Kidney (tissue), 14 donors: ENCODE data around the gene RXRA. TPM values are rescaled to one million over a fixed set of nuclear protein-coding genes. Genes with fewer than 3 reads are reported as not detected.
A peak's percentile ranks its signal among the peaks of the same experiment; 100 is the strongest.

Experiments used
- DNase-seq, 5 donors: peaks; one replicate each; pipeline ENCODE4 v3.0.0-alpha.2; 2013 to 2020
- FAIRE-seq: peaks from 2 replicates; lab custom pipeline; 2012; peaks lifted over from hg19 to GRCh38; lab: Jason Lieb, UNC
- H3K27ac ChIP-seq, 2 donors: one replicate each; pipeline ENCODE4 v1.7.0; 2013; ENCODE audit warnings: low read depth in 2 of 2, low read length in 2 of 2, inconsistent platforms in 1 of 2
- H3K27me3 ChIP-seq: one replicate; pipeline ENCODE4 v1.7.1; 2013; ENCODE audit warnings: low read length, inconsistent platforms; ENCODE audit not compliant: control insufficient read depth, insufficient read depth
- H3K36me3 ChIP-seq, 3 donors: one replicate each; pipeline versions ENCODE4 v1.7.0 to v1.7.1; 2013; ENCODE audit warnings: low read length in 3 of 3, control low read depth in 1 of 3, inconsistent platforms in 1 of 3; ENCODE audit not compliant: insufficient read depth in 3 of 3, control insufficient read depth in 2 of 3
- H3K4me1 ChIP-seq, 3 donors: one replicate each; pipeline versions ENCODE4 v1.7.0 to v1.7.1; 2013; ENCODE audit warnings: low read length in 3 of 3, inconsistent platforms in 1 of 3, low read depth in 1 of 3; ENCODE audit not compliant: control insufficient read depth in 2 of 3, insufficient read depth in 2 of 3
- H3K4me3 ChIP-seq, 3 donors: one replicate each; pipeline versions ENCODE4 v1.7.0 to v1.8.1; 2013; ENCODE audit warnings: low read length in 3 of 3, control low read depth in 1 of 3, inconsistent platforms in 1 of 3
- H3K9ac ChIP-seq, 3 donors: one replicate each; pipeline versions ENCODE4 v1.7.0 to v1.7.1; 2013; ENCODE audit warnings: low read length in 3 of 3, control low read depth in 1 of 3, inconsistent platforms in 1 of 3
- H3K9me3 ChIP-seq, 3 donors: one replicate each; pipeline versions ENCODE4 v1.7.0 to v1.7.1; 2013; ENCODE audit warnings: low read length in 3 of 3, control low read depth in 1 of 3, inconsistent platforms in 1 of 3; ENCODE audit not compliant: control insufficient read depth in 2 of 3, insufficient read depth in 1 of 3
- CTCF ChIP-seq: IDR thresholded peaks from 3 replicates; pipeline ENCODE4 v1.5.1; 2012; ENCODE audit warnings: mild to moderate bottlenecking, moderate library complexity, borderline replicate concordance; ENCODE audit not compliant: insufficient read depth; ENCODE audit errors: extremely low read depth
- intact Hi-C: fragments of 100-400 bp; cut with DNase I; formaldehyde crosslinking; loops from one replicate; pipeline ENCODE4 v1.11.1; 2022
- polyA plus RNA-seq: library from polyadenylated mRNA; stranded (reverse); fragments of 350-450 nt; fragmentation: Illumina TruSeq; extraction: RNeasy Lipid Tissue Mini Kit (QIAGEN cat#74804); gene quantifications from one replicate; pipeline ENCODE4 v1.2.3, GENCODE V29; 2014; ENCODE audit warnings: low read depth, low replicate concordance; ENCODE audit not compliant: insufficient read depth
- total RNA-seq: library from RNA; stranded (reverse); fragmentation: NEBNext Ultra II Directional; extraction: Animal tissue kit (Norgen Biotek cat#: 25700); gene quantifications from one replicate; pipeline ENCODE4 v1.2.1, GENCODE V29; 2021
- donor health status: control.
- donor health status: control.
- donor health status: control.
- donor health status: control.
- donor health status: control.
- donor health status: DM: yes; HTN: yes; CAD: no.
- donor health status: Normal renal cell carcinoma (clear cell type).

The RXRA gene
- total and polyA plus RNA-seq, 2 donors from 2014 or later: 24.0 to 49.5 TPM

DNA sequence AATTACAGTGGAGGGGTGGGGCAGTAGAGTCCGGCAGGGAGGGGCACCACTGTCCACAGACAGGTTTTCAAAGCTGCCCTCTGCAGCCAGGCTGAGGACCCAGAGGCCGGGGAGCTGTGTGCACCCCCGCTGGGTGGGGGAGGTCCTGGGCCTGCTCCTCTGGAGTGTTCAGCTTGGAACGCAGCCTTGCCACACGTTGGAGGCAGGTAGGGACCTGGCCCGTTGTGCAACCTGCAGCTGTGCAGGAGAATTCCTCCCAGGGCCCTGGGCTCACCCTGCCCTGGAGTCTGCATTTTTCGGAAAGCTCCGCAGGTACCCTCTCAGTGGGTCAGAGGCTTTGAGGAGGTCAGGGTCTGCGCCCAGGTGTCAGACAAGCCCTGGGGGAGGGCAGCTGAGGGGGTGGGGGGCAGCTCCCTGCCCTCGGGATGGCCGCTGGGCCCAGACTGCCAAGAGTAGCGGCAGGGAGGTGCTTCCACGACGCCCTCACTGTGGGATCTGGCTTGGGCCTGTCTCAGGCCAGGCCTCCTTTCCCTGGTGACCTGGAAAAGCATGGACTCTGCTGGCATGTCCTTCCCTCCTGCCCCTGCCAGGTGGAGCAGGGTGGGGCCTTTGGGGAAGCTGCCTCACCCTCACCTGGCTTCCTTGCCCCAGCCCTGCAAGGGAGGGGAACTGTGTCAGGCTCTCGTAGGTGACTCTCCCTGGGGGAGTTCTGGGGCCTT, 29.5 kb downstream of the RXRA start:
- FAIRE-seq: no peak
- H3K27me3 ChIP-seq: no peaks in the 10 kb centered on the region
- peak overlapping the region in 1 of 2 donors; percentile 32 for H3K27ac ChIP-seq
- no peak overlapping the region for H3K9ac ChIP-seq
- no peak overlapping the region for H3K4me3 ChIP-seq
- no peak for TF ChIP-seq CTCF
- intact Hi-C loops: no loop called here
- no peaks in the 10 kb centered on the region for H3K9me3 ChIP-seq
- DNase-seq: no peak
- peaks cover 0 to 78% (median 18%) of the 10 kb centered on the region in 3 donors for H3K4me1 ChIP-seq
- H3K36me3 ChIP-seq: no peaks in the 10 kb centered on the region

GRCh38 chr9:134356496-134357470, 30.5 kb downstream of the RXRA start:
- no peak for FAIRE-seq
- no peak overlapping the region for H3K4me3 ChIP-seq

DNA sequence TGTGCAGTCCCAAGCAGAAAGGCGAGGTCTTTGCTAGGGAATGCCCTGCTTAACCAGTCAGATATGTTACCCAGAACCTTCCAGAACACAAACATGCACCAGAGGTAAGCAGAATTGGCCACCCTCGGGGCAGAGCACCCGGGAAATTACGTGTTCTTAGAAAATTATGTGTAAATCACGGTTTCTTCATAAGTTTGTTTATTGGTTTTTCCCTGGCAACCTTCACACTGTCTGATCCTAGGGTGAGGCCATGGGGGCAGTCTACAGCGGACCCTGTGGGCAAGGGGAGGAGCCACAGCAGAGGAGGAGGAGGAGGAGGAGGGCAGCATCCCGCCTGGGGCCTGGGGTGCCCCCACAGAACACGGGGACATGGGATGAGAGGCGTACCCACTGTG, 31.4 kb downstream of the RXRA start:
- Histone ChIP-seq H3K27ac (peak overlapping the region in 1 of 2 donors; percentile 17), H3K36me3 (no peaks in the 10 kb centered on the region), H3K9me3 (no peaks in the 10 kb centered on the region), H3K4me3 (no peak overlapping the region), H3K27me3 (no peaks in the 10 kb centered on the region), H3K9ac (no peak overlapping the region), H3K4me1 (peaks cover 0 to 78% (median 18%) of the 10 kb centered on the region in 3 donors)
- DNase-seq: no peak
- no peak for TF ChIP-seq CTCF
- no peak for FAIRE-seq
- intact Hi-C loops: no loop called here

More at GRCh38 chr9:134356496-134357470, 30.5 kb downstream of the RXRA start:
- no peaks in the 10 kb centered on the region for H3K27me3 ChIP-seq
- H3K4me1 ChIP-seq: peaks cover 0 to 80% (median 18%) of the 10 kb centered on the region in 3 donors
- no peaks in the 10 kb centered on the region for H3K36me3 ChIP-seq
- H3K9me3 ChIP-seq: no peaks in the 10 kb centered on the region
- H3K9ac ChIP-seq: no peak overlapping the region
- intact Hi-C loops: no loop called here
- peak overlapping the region in 1 of 2 donors; percentile 17 for H3K27ac ChIP-seq
- no peak for TF ChIP-seq CTCF
- DNase-seq: peak in 3 of 5 donors; percentile 63 to 66 (median 64)
